Breast epithelium (tissue), 3 donors: Measurements from ENCODE around the gene NONO.

Experiments used
- CTCF ChIP-seq, 3 donors: fragments of 450-650 bp; IDR thresholded peaks; one replicate each; pipeline ENCODE4 v1.5.1; 2016 to 2017; ENCODE audit warnings: antibody characterized with exemption in 3 of 3, mild to moderate bottlenecking in 3 of 3, moderate library complexity in 3 of 3
- POLR2A ChIP-seq: fragments of 450-650 bp; IDR thresholded peaks from one replicate; pipeline ENCODE4 v1.6.1; 2016; ENCODE audit warnings: antibody characterized with exemption, mild to moderate bottlenecking, moderate library complexity
- POLR2AphosphoS5 ChIP-seq, 3 donors: sonication (generic); formaldehyde crosslinking; IDR thresholded peaks; one replicate each; pipeline ENCODE4 v1.6.1; 2017; ENCODE audit warnings: antibody characterized with exemption in 3 of 3

- TF ChIP-seq CTCF (IDR thresholded peaks at IDR 0.05) (no peak), POLR2A (no peak), POLR2AphosphoS5 (IDR thresholded peaks at IDR 0.05) (no peak)
These were observed 32.5 kb downstream of the NONO start for GRCh38 chrX:71315917-71316316.
